Measurements from ENCODE around the gene FAM120A. TPM values are rescaled to one million over a fixed set of nuclear protein-coding genes. Genes with fewer than 3 reads are reported as not detected.
A peak's percentile ranks its signal among the peaks of the same experiment; 100 is the strongest.

The FAM120A gene
- total RNA-seq, 1 donor from 2014 or later: 109 TPM

DNA sequence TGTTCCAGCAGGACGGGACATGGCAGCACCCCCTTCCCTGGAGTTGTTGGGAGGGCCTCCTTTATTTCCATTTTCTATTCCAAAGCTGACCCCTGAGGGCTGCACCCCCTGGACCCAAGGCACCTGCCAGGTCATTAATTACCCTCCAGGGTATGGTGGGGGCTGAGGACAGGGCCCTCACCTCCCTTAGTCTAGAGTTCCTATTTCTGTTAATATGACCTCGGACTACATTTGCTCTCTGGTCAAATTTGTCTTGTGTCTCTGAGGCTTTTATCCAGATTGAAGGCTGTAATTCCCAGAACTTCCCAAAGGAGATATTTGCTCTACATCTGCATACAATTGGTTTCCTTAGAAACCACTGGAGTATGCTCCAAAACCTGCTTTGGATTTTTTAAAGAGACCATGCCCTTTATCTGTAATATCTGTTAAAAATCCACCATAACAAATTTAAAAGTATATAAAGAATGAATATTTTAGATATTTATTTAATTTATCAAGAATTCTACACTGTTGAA lies 141.7 kb downstream of the FAM120A start:
- no peaks in the 10 kb centered on the region for H3K27me3 ChIP-seq
- TF ChIP-seq CTCF (IDR thresholded peaks at IDR 0.05): no peak
- no peak for ATAC-seq
- H3K36me3 ChIP-seq: no peaks in the 10 kb centered on the region
- no peak overlapping the region for H3K4me3 ChIP-seq
- intact Hi-C loops (cut with DNase I): no loop called here
- DNase-seq: peak; percentile 35
- no peak overlapping the region for H3K27ac ChIP-seq
- H3K9me3 ChIP-seq: no peaks in the 10 kb centered on the region
- H3K4me1 ChIP-seq: peaks cover 42% of the 10 kb centered on the region

DNA sequence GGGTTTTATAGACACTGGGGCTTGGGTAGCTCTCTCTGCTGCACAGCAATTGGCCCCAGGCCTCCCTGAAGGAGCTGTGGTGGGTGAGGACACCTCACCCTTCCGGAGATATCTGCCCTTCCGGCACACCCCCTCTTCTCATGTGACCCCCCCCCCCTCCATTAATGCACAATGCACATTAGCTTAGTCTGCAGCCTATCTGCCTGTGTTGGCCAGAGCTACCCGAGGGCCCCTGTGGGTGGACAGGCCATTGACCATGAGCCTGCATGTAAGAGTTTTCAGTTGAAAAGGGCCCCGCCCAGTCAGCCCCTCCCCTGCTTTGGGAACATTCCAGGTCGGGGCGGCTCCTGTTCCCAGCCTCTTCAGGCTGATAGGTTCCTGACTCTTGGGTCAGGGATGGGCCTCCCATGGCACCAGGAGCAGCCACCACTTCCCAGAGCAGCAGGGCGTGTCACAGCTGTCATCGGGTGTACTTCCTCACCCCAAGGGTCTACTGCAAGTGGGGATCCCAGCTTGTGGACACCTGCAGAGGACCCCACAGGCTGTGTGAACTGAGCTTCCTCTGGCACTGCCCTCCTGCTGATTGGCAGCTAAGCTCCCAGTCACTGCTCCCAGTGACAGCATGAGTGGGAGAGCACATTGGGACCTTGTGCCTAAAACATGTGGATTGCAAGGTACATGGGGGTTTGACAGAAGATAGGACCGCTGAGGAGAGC lies 142.7 kb downstream of the FAM120A start:
- H3K27me3 ChIP-seq: no peaks in the 10 kb centered on the region
- intact Hi-C loops (cut with DNase I): no loop called here
- no peak overlapping the region for H3K4me3 ChIP-seq
- DNase-seq (peak; percentile 69), ATAC-seq (peak; percentile 71)
- H3K36me3 ChIP-seq: no peaks in the 10 kb centered on the region
- peaks cover 43% of the 10 kb centered on the region for H3K4me1 ChIP-seq
- H3K9me3 ChIP-seq: no peaks in the 10 kb centered on the region
- TF ChIP-seq CTCF (IDR thresholded peaks at IDR 0.05): no peak
- peak overlapping the region; percentile 6 for H3K27ac ChIP-seq

GRCh38 chr9:93595461-93595860 lies 144.0 kb downstream of the FAM120A start:
- DNase-seq (no peak), ATAC-seq (no peak)
- Histone ChIP-seq H3K9me3 (no peaks in the 10 kb centered on the region), H3K4me3 (no peak overlapping the region), H3K4me1 (peaks cover 35% of the 10 kb centered on the region), H3K27me3 (no peaks in the 10 kb centered on the region), H3K36me3 (no peaks in the 10 kb centered on the region), H3K27ac (no peak overlapping the region)
- intact Hi-C loops (cut with DNase I): no loop called here
- TF ChIP-seq CTCF (IDR thresholded peaks at IDR 0.05): no peak

DNA sequence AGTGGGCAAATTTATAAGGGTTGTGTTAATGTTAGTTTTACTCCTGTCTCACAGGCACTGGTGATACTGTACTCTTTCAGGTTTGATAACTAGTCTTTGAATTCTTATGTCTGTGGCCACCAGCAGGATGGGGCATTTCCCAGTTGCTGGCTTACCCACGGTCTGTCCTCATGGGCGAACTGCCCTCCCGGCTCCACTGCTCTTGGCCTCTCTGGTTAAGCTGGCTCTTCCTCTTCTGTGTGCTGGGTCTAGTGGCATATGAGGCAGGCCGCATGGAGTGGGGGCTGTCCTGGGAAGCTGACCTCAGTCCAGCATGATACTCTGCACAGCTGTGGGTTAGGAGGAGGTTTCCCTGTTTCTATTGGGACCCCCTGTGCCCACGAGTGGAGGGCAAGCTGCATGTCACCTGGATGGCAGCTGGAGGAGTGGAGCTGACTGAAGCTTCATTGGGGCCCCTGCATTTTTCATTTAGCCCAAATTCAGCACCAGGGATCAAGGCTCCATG lies 144.4 kb downstream of the FAM120A start:
- H3K4me3 ChIP-seq: no peak overlapping the region
- no peaks in the 10 kb centered on the region for H3K27me3 ChIP-seq
- intact Hi-C loops (cut with DNase I): no loop called here
- DNase-seq: no peak
- peaks cover 35% of the 10 kb centered on the region for H3K4me1 ChIP-seq
- TF ChIP-seq CTCF (IDR thresholded peaks at IDR 0.05): no peak
- no peaks in the 10 kb centered on the region for H3K9me3 ChIP-seq
- ATAC-seq: no peak
- H3K27ac ChIP-seq: no peak overlapping the region
- H3K36me3 ChIP-seq: no peaks in the 10 kb centered on the region

DNA sequence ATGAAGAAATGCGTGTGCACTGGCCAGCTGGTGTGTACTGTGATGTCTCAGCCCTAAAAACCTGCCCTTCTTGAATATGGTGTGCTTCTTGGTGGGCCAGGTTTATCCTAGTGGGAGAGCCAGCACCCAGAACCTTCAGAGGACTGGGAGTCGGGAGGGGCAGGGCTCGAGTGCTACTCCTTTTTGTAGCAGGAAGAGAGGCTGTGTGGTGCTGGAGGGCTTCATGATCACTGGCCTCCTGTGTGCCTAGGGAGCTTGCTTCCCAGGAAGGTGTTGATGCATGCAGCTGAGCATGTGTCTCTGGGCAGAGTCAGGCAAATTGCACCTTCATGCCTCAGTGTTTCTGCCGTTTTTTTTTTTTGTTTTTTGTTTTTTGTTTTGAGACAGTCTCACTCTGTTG lies 144.9 kb downstream of the FAM120A start:
- H3K4me3 ChIP-seq: no peak overlapping the region
- H3K9me3 ChIP-seq: no peaks in the 10 kb centered on the region
- peaks cover 35% of the 10 kb centered on the region for H3K4me1 ChIP-seq
- H3K36me3 ChIP-seq: no peaks in the 10 kb centered on the region
- no peak overlapping the region for H3K27ac ChIP-seq
- no peaks in the 10 kb centered on the region for H3K27me3 ChIP-seq
- TF ChIP-seq CTCF (IDR thresholded peaks at IDR 0.05): no peak
- DNase-seq (peak; percentile 22), ATAC-seq (no peak)
- intact Hi-C loops (cut with DNase I): no loop called here

All from upper lobe of right lung (tissue), 1 donor.